Stomach (tissue), 4 donors: Measurements from ENCODE around the gene PYM1.

Experiments used
- POLR2A ChIP-seq, 4 donors: fragments of 450-650 bp; IDR thresholded peaks; one replicate each; pipeline ENCODE4 v1.6.1; 2016; ENCODE audit warnings: antibody characterized with exemption in 4 of 4, control low read depth in 2 of 4, mild to moderate bottlenecking in 1 of 4, moderate library complexity in 1 of 4
- POLR2AphosphoS5 ChIP-seq, 3 donors: sonication (generic); formaldehyde crosslinking; IDR thresholded peaks; one replicate each; pipeline ENCODE4 v1.6.1; 2016; ENCODE audit warnings: antibody characterized with exemption in 3 of 3
- TF ChIP-seq, protein P1 (sequence below), 7 experiments: fragments of 450-650 bp in 4 of 7; fragments of 200-600 bp in 3 of 7; sonication (generic) in 3 of 7; IDR thresholded peaks; one replicate each; pipeline ENCODE4 v1.5.1; 2016 to 2019; ENCODE audit warnings: antibody characterized with exemption in 7 of 7, control low read depth in 2 of 7, mild to moderate bottlenecking in 1 of 7

DNA sequence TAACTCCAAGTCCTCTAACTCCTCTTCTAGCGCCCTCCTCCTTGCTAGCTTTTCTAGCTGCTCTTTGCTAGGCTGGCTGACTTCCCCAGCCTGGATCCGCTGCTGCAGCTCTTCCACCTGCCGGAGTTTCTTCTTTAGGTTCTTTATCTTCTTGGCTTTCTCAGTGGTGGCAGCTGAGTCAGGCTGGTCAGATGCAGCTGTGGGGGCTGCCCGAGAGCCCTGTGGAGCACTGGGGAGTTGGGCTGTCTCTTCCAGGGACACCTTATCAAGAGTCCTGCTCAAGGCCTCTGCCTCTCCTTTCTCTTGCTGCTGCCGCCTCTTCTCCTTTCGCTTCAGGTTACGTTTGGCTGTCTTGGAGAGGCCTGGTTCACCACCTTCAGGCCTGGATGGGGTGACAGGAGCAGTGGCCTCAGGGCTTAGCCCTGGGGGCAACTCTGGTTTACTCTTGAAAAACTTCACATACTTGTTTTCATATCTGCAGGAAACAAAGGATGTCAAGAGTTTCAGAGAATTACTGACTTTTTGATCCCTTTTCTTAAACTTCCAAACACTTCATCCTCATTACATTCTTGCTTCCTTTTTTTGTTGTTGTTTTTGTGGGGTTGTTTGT is 25.7 kb downstream of the PYM1 start:
- TF ChIP-seq, protein P1, sequence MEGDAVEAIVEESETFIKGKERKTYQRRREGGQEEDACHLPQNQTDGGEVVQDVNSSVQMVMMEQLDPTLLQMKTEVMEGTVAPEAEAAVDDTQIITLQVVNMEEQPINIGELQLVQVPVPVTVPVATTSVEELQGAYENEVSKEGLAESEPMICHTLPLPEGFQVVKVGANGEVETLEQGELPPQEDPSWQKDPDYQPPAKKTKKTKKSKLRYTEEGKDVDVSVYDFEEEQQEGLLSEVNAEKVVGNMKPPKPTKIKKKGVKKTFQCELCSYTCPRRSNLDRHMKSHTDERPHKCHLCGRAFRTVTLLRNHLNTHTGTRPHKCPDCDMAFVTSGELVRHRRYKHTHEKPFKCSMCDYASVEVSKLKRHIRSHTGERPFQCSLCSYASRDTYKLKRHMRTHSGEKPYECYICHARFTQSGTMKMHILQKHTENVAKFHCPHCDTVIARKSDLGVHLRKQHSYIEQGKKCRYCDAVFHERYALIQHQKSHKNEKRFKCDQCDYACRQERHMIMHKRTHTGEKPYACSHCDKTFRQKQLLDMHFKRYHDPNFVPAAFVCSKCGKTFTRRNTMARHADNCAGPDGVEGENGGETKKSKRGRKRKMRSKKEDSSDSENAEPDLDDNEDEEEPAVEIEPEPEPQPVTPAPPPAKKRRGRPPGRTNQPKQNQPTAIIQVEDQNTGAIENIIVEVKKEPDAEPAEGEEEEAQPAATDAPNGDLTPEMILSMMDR (IDR thresholded peaks at IDR 0.05), result no peak
- TF ChIP-seq POLR2A (IDR thresholded peaks at IDR 0.05) (no peak), POLR2AphosphoS5 (IDR thresholded peaks at IDR 0.05) (no peak)
